SK-N-SH (cell line): Measurements from ENCODE around the gene SLC5A1. TPM values are rescaled to one million over a fixed set of nuclear protein-coding genes. Genes with fewer than 3 reads are reported as not detected.

Source experiments
- CTCF ChIA-PET: fragments of 300-600, 350-600 bp; formaldehyde crosslinking; extraction: SDS; loops from one replicate; lab custom pipeline; 2021; lab: Yijun Ruan, JAX
- POLR2A ChIA-PET: fragments of 350-600 bp; sonication (Branson Sonifier 250); formaldehyde crosslinking; extraction: SDS; loops from one replicate; lab custom pipeline; 2020; ENCODE audit warnings: antibody characterized with exemption, inconsistent platforms; lab: Yijun Ruan, JAX
- DNase-seq: peaks from one replicate; pipeline ENCODE4 v3.0.0; 2012
- H2AFZ ChIP-seq: fragments of 200-600 bp; sonication (generic); 2 replicates; pipeline ENCODE4 v1.8.1; 2016; ENCODE audit warnings: antibody characterized with exemption, mild to moderate bottlenecking, low read depth
- H3F3A ChIP-seq: fragments of 200-600 bp; sonication (generic); replicated peaks from 2 replicates; pipeline ENCODE3; 2016; ENCODE audit warnings: antibody characterized with exemption, mild to moderate bottlenecking; ENCODE audit not compliant: insufficient read depth
- H3K27ac ChIP-seq, 2 experiments: fragments of 200-500 bp in 1 of 2; fragments of 200-600 bp in 1 of 2; sonication (Bioruptor generic) in 1 of 2; sonication (generic), shearing (Covaris generic) in 1 of 2; 2 replicates each; pipeline versions ENCODE4 v1.5.1 to v1.6.1; 2014 to 2016; ENCODE audit warnings: low read depth in 2 of 2, inconsistent platforms in 1 of 2, low read length in 1 of 2, mild to moderate bottlenecking in 1 of 2, mixed read lengths in 1 of 2
- H3K27me3 ChIP-seq: fragments of 200-600 bp; sonication (generic), shearing (Covaris generic); 2 replicates; pipeline ENCODE4 v1.6.1; 2016; ENCODE audit warnings: mixed run types; ENCODE audit not compliant: insufficient read depth
- H3K36me3 ChIP-seq, 2 experiments: fragments of 200-500 bp in 1 of 2; fragments of 200-600 bp in 1 of 2; sonication (Bioruptor generic) in 1 of 2; sonication (generic) in 1 of 2; replicated peaks in 1 of 2; 2 replicates each; pipeline versions ENCODE3 to v1.5.1; 2014 to 2016; ENCODE audit warnings: low read length in 1 of 2, mild to moderate bottlenecking in 1 of 2; ENCODE audit not compliant: insufficient read depth in 2 of 2, control insufficient read depth in 1 of 2
- H3K4me1 ChIP-seq, 2 experiments: fragments of 200-500 bp in 1 of 2; fragments of 200-600 bp in 1 of 2; sonication (Bioruptor generic) in 1 of 2; sonication (generic), shearing (Covaris generic) in 1 of 2; 2 replicates each; pipeline versions ENCODE4 v1.5.1 to v1.6.1; 2014 to 2016; ENCODE audit warnings: low read depth in 1 of 2, low read length in 1 of 2, mixed run types in 1 of 2; ENCODE audit not compliant: insufficient read depth in 2 of 2, control insufficient read depth in 1 of 2
- H3K4me2 ChIP-seq: fragments of 200-600 bp; sonication (generic), shearing (Covaris generic); 2 replicates; pipeline ENCODE4 v1.6.1; 2017; ENCODE audit warnings: mixed run types
- H3K4me3 ChIP-seq, 2 experiments: fragments of 200-500 bp in 1 of 2; fragments of 200-600 bp in 1 of 2; sonication (Bioruptor generic) in 1 of 2; sonication (generic), shearing (Covaris generic) in 1 of 2; 2 replicates each; pipeline versions ENCODE4 v1.5.1 to v1.8.1; 2014 to 2016; ENCODE audit warnings: low read depth in 2 of 2, inconsistent platforms in 1 of 2, low read length in 1 of 2, mild to moderate bottlenecking in 1 of 2, mixed read lengths in 1 of 2, moderate library complexity in 1 of 2
- H3K79me2 ChIP-seq: fragments of 200-600 bp; sonication (generic); 2 replicates; pipeline ENCODE4 v1.8.1; 2017; ENCODE audit warnings: mild to moderate bottlenecking; ENCODE audit not compliant: insufficient read depth
- H3K9ac ChIP-seq: fragments of 200-600 bp; sonication (generic); 2 replicates; pipeline ENCODE4 v1.6.1; 2017; ENCODE audit warnings: mixed run types
- H3K9me2 ChIP-seq: fragments of 200-600 bp; sonication (generic); 2 replicates; pipeline ENCODE4 v1.6.1; 2017; ENCODE audit warnings: mixed run types
- H3K9me3 ChIP-seq: fragments of 200-600 bp; sonication (generic); 2 replicates; pipeline ENCODE4 v1.6.1; 2017; ENCODE audit warnings: mixed run types, mild to moderate bottlenecking, moderate library complexity
- H4K20me1 ChIP-seq: fragments of 200-600 bp; sonication (generic); 2 replicates; pipeline ENCODE4 v1.6.1; 2017; ENCODE audit warnings: mild to moderate bottlenecking, mixed run types; ENCODE audit not compliant: insufficient read depth
- EP300 ChIP-seq, 2 experiments: IDR thresholded peaks; 2 replicates each; pipeline versions ENCODE4 v1.4.0 to v1.6.1; 2012; ENCODE audit warnings: borderline replicate concordance in 1 of 2, low read depth in 1 of 2, low read length in 1 of 2
- FOSL2 ChIP-seq: IDR thresholded peaks from 2 replicates; pipeline ENCODE4 v1.4.0; 2012; ENCODE audit warnings: low read depth, mild to moderate bottlenecking, moderate library complexity, borderline replicate concordance
- GABPA ChIP-seq: IDR thresholded peaks from 2 replicates; pipeline ENCODE4 v1.4.0; 2012; ENCODE audit warnings: low read depth, mild to moderate bottlenecking
- GATA2 ChIP-seq: sonication (generic); formaldehyde crosslinking; IDR thresholded peaks from 2 replicates; pipeline ENCODE4 v1.5.0; 2020; ENCODE audit warnings: mild to moderate bottlenecking, missing genetic modification reagents
- JUND ChIP-seq: IDR thresholded peaks from 2 replicates; pipeline ENCODE4 v1.4.0; 2012
- NFIC ChIP-seq: IDR thresholded peaks from 2 replicates; pipeline ENCODE4 v1.4.0; 2012; ENCODE audit warnings: borderline replicate concordance
- POLR2AphosphoS5 ChIP-seq: IDR thresholded peaks from 2 replicates; pipeline ENCODE4 v1.6.1; 2012; ENCODE audit warnings: low read depth, low read length
- RAD21 ChIP-seq: IDR thresholded peaks from 2 replicates; pipeline ENCODE4 v1.6.1; 2012; ENCODE audit warnings: mild to moderate bottlenecking, low read length
- RFX5 ChIP-seq: IDR thresholded peaks from 2 replicates; pipeline ENCODE4 v1.6.1; 2012; ENCODE audit warnings: mild to moderate bottlenecking, improper control_type of control experiment, low read length
- SMC3 ChIP-seq: IDR thresholded peaks from 2 replicates; pipeline ENCODE4 v1.6.1; 2012; ENCODE audit warnings: low read depth, low read length, improper control_type of control experiment
- TAF1 ChIP-seq: IDR thresholded peaks from 2 replicates; pipeline ENCODE4 v1.6.1; 2012; ENCODE audit warnings: low read depth, mild to moderate bottlenecking, low read length, moderate library complexity, borderline replicate concordance
- TCF12 ChIP-seq: IDR thresholded peaks from 2 replicates; pipeline ENCODE4 v1.4.0; 2012
- YY1 ChIP-seq: IDR thresholded peaks from 2 replicates; pipeline ENCODE4 v1.4.0; 2012; ENCODE audit warnings: low read depth, mild to moderate bottlenecking
- WGBS: methylation state at CpG from one replicate; pipeline ENCODE4 v1.1.6; 2017; ENCODE audit warnings: low lambda C conversion rate; 5-methylcytosine and 5-hydroxymethylcytosine counted together
- polyA plus RNA-seq, 3 experiments: library from polyadenylated mRNA; depleted of rRNA; stranded (reverse); fragments of >200 nt; gene quantifications; 2 replicates each; pipeline ENCODE4 v1.2.3, GENCODE V29; 2012
- TF ChIP-seq, protein P1 (sequence below): fragments of 150-350 bp; IDR thresholded peaks from 2 replicates; pipeline ENCODE4 v1.6.1; 2017; ENCODE audit warnings: antibody characterized with exemption, low read length, low read depth, borderline replicate concordance
- TF ChIP-seq, protein P2 (sequence below): IDR thresholded peaks from 2 replicates; pipeline ENCODE4 v1.4.0; 2012; ENCODE audit warnings: low read depth, borderline replicate concordance
- TF ChIP-seq, protein P3 (sequence below): IDR thresholded peaks from 2 replicates; pipeline ENCODE4 v1.4.0; 2012; ENCODE audit warnings: low read depth, borderline replicate concordance
- TF ChIP-seq, protein P4 (sequence below): fragments of 200-600 bp; sonication (generic); IDR thresholded peaks from 2 replicates; pipeline ENCODE4 v1.6.1; 2017; ENCODE audit warnings: antibody characterized with exemption, mild to moderate bottlenecking, moderate library complexity
- TF ChIP-seq, protein P5 (sequence below): IDR thresholded peaks from 2 replicates; pipeline ENCODE4; 2012

SLC5A1 gene
- polyA plus RNA-seq, 1 of the 3 experiments (the other 2 are of a cell fraction): not detected

DNA sequence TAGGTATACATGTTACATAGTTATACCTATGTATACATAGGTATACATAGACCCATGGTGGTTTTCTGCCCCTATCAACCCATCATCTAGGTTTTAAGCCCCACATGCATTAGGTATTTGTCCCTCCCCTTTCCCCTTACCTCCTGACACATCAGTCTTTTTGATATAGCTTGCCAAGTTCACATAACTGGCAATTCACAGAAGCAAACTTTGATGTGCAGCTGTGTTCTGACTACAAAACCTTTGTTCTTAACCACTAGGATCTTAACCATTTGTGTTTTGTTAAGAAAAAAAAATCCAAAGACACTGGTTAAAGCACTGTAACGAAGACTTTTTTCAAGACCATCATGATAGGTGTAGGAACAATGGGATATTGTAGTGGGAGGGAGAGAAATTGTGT lies 42.9 kb upstream of the SLC5A1 start (continued):
- TF ChIP-seq, protein P1, sequence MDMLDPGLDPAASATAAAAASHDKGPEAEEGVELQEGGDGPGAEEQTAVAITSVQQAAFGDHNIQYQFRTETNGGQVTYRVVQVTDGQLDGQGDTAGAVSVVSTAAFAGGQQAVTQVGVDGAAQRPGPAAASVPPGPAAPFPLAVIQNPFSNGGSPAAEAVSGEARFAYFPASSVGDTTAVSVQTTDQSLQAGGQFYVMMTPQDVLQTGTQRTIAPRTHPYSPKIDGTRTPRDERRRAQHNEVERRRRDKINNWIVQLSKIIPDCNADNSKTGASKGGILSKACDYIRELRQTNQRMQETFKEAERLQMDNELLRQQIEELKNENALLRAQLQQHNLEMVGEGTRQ: no peak
- TF ChIP-seq, protein P2, sequence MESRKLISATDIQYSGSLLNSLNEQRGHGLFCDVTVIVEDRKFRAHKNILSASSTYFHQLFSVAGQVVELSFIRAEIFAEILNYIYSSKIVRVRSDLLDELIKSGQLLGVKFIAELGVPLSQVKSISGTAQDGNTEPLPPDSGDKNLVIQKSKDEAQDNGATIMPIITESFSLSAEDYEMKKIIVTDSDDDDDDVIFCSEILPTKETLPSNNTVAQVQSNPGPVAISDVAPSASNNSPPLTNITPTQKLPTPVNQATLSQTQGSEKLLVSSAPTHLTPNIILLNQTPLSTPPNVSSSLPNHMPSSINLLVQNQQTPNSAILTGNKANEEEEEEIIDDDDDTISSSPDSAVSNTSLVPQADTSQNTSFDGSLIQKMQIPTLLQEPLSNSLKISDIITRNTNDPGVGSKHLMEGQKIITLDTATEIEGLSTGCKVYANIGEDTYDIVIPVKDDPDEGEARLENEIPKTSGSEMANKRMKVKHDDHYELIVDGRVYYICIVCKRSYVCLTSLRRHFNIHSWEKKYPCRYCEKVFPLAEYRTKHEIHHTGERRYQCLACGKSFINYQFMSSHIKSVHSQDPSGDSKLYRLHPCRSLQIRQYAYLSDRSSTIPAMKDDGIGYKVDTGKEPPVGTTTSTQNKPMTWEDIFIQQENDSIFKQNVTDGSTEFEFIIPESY: no peak
- no peak for TF ChIP-seq GABPA
- no peak for TF ChIP-seq RAD21
- no peak for TF ChIP-seq SMC3
- TF ChIP-seq, protein P3, sequence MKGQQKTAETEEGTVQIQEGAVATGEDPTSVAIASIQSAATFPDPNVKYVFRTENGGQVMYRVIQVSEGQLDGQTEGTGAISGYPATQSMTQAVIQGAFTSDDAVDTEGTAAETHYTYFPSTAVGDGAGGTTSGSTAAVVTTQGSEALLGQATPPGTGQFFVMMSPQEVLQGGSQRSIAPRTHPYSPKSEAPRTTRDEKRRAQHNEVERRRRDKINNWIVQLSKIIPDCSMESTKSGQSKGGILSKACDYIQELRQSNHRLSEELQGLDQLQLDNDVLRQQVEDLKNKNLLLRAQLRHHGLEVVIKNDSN: no peak

DNA sequence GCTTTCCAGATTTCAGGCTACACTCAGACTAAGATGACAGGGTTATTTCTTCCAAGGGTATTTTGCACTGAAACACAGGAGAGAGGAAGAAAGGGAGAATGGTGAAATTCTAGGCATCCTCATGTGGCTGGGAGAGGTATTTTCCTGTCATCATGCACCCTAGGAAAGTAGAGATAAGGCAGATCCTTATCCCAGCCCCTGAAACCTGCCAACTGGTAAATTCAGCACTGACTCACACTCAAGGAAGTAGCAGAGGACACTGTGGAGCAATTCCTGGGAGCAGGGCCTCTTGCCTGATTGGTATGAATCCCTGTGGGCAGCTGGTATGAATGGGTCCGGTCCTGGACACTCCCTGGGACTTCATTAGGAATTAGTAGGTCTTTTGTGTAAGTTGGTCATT lies 37.6 kb upstream of the SLC5A1 start:
- Histone ChIP-seq H3K27me3 (no peaks in the 10 kb centered on the region), H3K79me2 (no peaks in the 10 kb centered on the region), H3K4me3 (no peak overlapping the region), H3K36me3 (no peaks in the 10 kb centered on the region), H3K4me1 (no peaks in the 10 kb centered on the region), H3K4me2 (no peak overlapping the region), H3K9me2 (no peaks in the 10 kb centered on the region), H3K9me3 (no peaks in the 10 kb centered on the region), H2AFZ (no peak overlapping the region), H3K9ac (no peak overlapping the region), H4K20me1 (no peaks in the 10 kb centered on the region), H3K27ac (no peak overlapping the region), H3F3A (no peaks in the 10 kb centered on the region)
- ChIA-PET CTCF (no interaction called here), POLR2A (no interaction called here)
- no peak for DNase-seq
- WGBS: no CpG with 5 or more reads among the region's 1 CpG
- TF ChIP-seq POLR2AphosphoS5: no peak
- TF ChIP-seq, protein P4, sequence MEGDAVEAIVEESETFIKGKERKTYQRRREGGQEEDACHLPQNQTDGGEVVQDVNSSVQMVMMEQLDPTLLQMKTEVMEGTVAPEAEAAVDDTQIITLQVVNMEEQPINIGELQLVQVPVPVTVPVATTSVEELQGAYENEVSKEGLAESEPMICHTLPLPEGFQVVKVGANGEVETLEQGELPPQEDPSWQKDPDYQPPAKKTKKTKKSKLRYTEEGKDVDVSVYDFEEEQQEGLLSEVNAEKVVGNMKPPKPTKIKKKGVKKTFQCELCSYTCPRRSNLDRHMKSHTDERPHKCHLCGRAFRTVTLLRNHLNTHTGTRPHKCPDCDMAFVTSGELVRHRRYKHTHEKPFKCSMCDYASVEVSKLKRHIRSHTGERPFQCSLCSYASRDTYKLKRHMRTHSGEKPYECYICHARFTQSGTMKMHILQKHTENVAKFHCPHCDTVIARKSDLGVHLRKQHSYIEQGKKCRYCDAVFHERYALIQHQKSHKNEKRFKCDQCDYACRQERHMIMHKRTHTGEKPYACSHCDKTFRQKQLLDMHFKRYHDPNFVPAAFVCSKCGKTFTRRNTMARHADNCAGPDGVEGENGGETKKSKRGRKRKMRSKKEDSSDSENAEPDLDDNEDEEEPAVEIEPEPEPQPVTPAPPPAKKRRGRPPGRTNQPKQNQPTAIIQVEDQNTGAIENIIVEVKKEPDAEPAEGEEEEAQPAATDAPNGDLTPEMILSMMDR: no peak
- no peak for TF ChIP-seq JUND
- TF ChIP-seq RFX5: no peak
- TF ChIP-seq, protein P5, sequence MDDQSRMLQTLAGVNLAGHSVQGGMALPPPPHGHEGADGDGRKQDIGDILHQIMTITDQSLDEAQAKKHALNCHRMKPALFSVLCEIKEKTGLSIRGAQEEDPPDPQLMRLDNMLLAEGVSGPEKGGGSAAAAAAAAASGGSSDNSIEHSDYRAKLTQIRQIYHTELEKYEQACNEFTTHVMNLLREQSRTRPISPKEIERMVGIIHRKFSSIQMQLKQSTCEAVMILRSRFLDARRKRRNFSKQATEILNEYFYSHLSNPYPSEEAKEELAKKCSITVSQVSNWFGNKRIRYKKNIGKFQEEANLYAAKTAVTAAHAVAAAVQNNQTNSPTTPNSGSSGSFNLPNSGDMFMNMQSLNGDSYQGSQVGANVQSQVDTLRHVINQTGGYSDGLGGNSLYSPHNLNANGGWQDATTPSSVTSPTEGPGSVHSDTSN: no peak
- no peak for TF ChIP-seq NFIC
- TF ChIP-seq, protein P3: no peak
- no peak for TF ChIP-seq EP300 (IDR thresholded peaks at IDR 0.05; ENCODE audit: borderline replicate concordance in 1 of 2, low read depth in 1 of 2, low read length in 1 of 2)
- TF ChIP-seq FOSL2: no peak
- TF ChIP-seq YY1: no peak
- no peak for TF ChIP-seq TAF1
- no peak for TF ChIP-seq TCF12
- no peak for TF ChIP-seq GATA2
- TF ChIP-seq, protein P2: no peak
